ENCODE results near the gene DYNLT5.

The DYNLT5 gene

GRCh38 chr1:66809245-66809644 lies 57.0 kb downstream of the DYNLT5 start:
- FAIRE-seq (no peak), DNase-seq (ENCODE audit: insufficient read length) (no peak)
- TF ChIP-seq POLR2AphosphoS5 (IDR thresholded peaks at IDR 0.05; ENCODE audit: low read depth, low read length) (no peak), TAF1 (IDR thresholded peaks at IDR 0.05; ENCODE audit: borderline replicate concordance, low read depth, low read length) (no peak), POLR2A (IDR thresholded peaks at IDR 0.05; ENCODE audit: low read depth, low read length) (no peak)

GRCh38 chr1:66809736-66810326 lies 57.6 kb downstream of the DYNLT5 start:
- FAIRE-seq (no peak), DNase-seq (ENCODE audit: insufficient read length) (no peak)
- TF ChIP-seq POLR2A (IDR thresholded peaks at IDR 0.05; ENCODE audit: low read depth, low read length), result no peak
- no peak for TF ChIP-seq POLR2AphosphoS5 (IDR thresholded peaks at IDR 0.05; ENCODE audit: low read depth, low read length)
- no peak for TF ChIP-seq TAF1 (IDR thresholded peaks at IDR 0.05; ENCODE audit: borderline replicate concordance, low read depth, low read length)

GRCh38 chr1:66824771-66825170 lies 72.5 kb downstream of the DYNLT5 start:
- no peak for DNase-seq (ENCODE audit: insufficient read length)
- TF ChIP-seq TAF1 (IDR thresholded peaks at IDR 0.05; ENCODE audit: borderline replicate concordance, low read depth, low read length), result no peak
- TF ChIP-seq POLR2AphosphoS5 (IDR thresholded peaks at IDR 0.05; ENCODE audit: low read depth, low read length), result no peak
- no peak for TF ChIP-seq POLR2A (IDR thresholded peaks at IDR 0.05; ENCODE audit: low read depth, low read length)
- no peak for FAIRE-seq

Data from GM12892 (cell line).